Measurements from ENCODE around the gene MMP12.

Gene MMP12

DNA sequence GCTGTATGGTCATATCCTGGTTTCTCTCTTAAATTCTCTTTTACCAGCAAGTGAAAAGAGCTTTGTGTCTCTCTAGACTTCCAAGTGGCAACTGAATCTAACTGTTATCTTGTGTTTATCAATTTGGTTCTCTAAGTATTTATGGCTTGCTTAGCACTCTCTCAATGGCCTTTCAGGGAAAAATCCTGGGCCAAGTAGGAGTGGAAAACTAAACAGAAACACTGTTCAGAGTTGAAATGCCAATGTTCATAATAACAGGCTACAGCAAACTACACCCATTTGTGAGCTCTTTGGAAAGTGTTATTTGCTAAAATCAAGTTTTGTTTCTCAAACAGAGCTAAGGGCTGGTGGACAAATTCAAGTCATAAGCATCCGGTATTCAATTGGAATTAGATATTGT lies 10.1 kb downstream of the MMP12 start:
- no peaks in the 10 kb centered on the region for H3K36me3 ChIP-seq
- no peaks in the 10 kb centered on the region for H3K4me1 ChIP-seq (ENCODE audit: control insufficient read depth in 1 of 2, insufficient read depth in 1 of 2, low read depth in 1 of 2, low read length in 1 of 2)
- H3K27me3 ChIP-seq: peaks cover 6% of the 10 kb centered on the region
- TF ChIP-seq CTCF (IDR thresholded peaks at IDR 0.05): no peak
- no peaks in the 10 kb centered on the region for H3K9me3 ChIP-seq
- no peak overlapping the region for H3K27ac ChIP-seq
- no peak overlapping the region for H3K4me3 ChIP-seq (ENCODE audit: low read depth in 1 of 2, low read length in 1 of 2)

DNA sequence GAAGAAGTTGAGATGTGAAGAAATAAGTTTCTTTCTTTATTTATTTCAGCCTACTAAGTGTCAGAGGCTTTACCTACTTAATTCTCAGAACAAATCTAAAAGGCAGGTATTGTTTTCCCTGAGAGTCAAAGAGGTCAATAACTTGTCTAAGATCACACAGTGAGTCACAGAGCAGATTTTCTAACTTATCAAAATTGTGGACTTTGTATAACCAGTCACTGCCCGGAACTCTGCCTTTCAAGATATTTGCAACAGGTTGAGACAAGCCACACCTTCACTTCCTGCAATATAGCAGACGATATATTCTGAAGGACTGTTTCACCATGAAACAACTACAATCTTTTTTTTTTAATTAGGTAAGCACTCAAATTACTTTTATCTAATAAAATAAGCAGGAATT lies 20.8 kb downstream of the MMP12 start:
- H3K9me3 ChIP-seq: no peaks in the 10 kb centered on the region
- H3K27me3 ChIP-seq: no peaks in the 10 kb centered on the region
- no peaks in the 10 kb centered on the region for H3K36me3 ChIP-seq
- TF ChIP-seq CTCF (IDR thresholded peaks at IDR 0.05): no peak
- H3K4me1 ChIP-seq (ENCODE audit: control insufficient read depth in 1 of 2, insufficient read depth in 1 of 2, low read depth in 1 of 2, low read length in 1 of 2): no peaks in the 10 kb centered on the region
- H3K4me3 ChIP-seq (ENCODE audit: low read depth in 1 of 2, low read length in 1 of 2): no peak overlapping the region
- H3K27ac ChIP-seq: no peak overlapping the region

GRCh38 chr11:102853055-102853454 lies 21.7 kb downstream of the MMP12 start:
- TF ChIP-seq CTCF (IDR thresholded peaks at IDR 0.05): no peak
- no peaks in the 10 kb centered on the region for H3K4me1 ChIP-seq (ENCODE audit: control insufficient read depth in 1 of 2, insufficient read depth in 1 of 2, low read depth in 1 of 2, low read length in 1 of 2)
- H3K27ac ChIP-seq: no peak overlapping the region
- H3K9me3 ChIP-seq: no peaks in the 10 kb centered on the region
- H3K27me3 ChIP-seq: no peaks in the 10 kb centered on the region
- H3K4me3 ChIP-seq (ENCODE audit: low read depth in 1 of 2, low read length in 1 of 2): no peak overlapping the region
- H3K36me3 ChIP-seq: no peaks in the 10 kb centered on the region

DNA sequence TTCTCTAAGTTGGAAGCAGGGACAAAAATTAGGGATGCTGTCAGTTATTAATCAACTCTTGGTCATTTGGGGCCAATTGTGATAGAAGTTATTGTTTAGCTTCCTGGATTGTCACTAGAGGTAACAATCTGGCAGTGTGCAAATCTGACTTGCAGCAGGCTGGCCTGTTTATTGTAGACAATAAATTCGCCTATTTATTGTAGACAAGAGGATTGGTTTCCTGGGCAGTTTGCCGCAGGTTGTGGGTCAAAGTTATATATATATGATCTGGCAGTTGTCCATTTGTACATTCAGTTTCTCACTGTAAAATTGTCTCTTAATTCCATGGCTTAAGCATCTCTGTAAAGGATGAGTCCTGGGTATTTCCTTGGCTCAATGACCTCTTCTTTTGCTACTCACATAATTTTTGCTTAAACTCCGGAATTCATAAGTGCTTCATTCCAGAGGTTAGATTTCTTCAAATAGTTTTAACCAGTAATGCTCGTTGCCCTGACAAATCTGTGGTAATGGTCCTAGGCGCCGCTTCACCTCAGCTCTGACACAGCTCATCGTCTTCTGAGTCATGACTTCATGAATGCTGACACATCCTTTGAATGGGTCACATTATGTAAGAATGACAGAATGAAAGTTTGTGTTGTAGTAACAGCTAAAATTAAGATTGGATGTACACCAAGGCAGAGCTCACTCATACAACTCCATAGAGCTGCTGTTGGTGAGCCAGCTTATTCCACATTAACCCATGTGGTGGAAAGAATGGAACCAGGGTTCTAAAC lies 23.6 kb downstream of the MMP12 start:
- no peak for TF ChIP-seq CTCF (IDR thresholded peaks at IDR 0.05)
- H3K27ac ChIP-seq: no peak overlapping the region
- H3K9me3 ChIP-seq: no peaks in the 10 kb centered on the region
- no peaks in the 10 kb centered on the region for H3K27me3 ChIP-seq
- no peaks in the 10 kb centered on the region for H3K36me3 ChIP-seq
- H3K4me3 ChIP-seq (ENCODE audit: low read depth in 1 of 2, low read length in 1 of 2): no peak overlapping the region
- H3K4me1 ChIP-seq (ENCODE audit: control insufficient read depth in 1 of 2, insufficient read depth in 1 of 2, low read depth in 1 of 2, low read length in 1 of 2): no peaks in the 10 kb centered on the region

- H3K27ac ChIP-seq: no peak overlapping the region
- H3K9me3 ChIP-seq: no peaks in the 10 kb centered on the region
- no peaks in the 10 kb centered on the region for H3K4me1 ChIP-seq (ENCODE audit: control insufficient read depth in 1 of 2, insufficient read depth in 1 of 2, low read depth in 1 of 2, low read length in 1 of 2)
- no peak overlapping the region for H3K4me3 ChIP-seq (ENCODE audit: low read depth in 1 of 2, low read length in 1 of 2)
- no peaks in the 10 kb centered on the region for H3K36me3 ChIP-seq
- peaks cover 8% of the 10 kb centered on the region for H3K27me3 ChIP-seq
- TF ChIP-seq CTCF (IDR thresholded peaks at IDR 0.05): no peak
Observed at GRCh38 chr11:102849311-102849710, 25.5 kb downstream of the MMP12 start.
